Measurements from ENCODE around the gene ZAR1L.

Gene ZAR1L

GRCh38 chr13:32314271-32315237, 609 bp downstream of the ZAR1L start:
- peak; percentile 48 for FAIRE-seq
- no peak for TF ChIP-seq CTCF (IDR thresholded peaks at IDR 0.05; ENCODE audit: insufficient read depth, missing control alignments)

GRCh38 chr13:32311188-32311897, 3.8 kb downstream of the ZAR1L start:
- no peak for FAIRE-seq
- TF ChIP-seq CTCF (IDR thresholded peaks at IDR 0.05; ENCODE audit: insufficient read depth, missing control alignments): no peak

More at GRCh38 chr13:32314271-32315237, 609 bp downstream of the ZAR1L start:
- DNase-seq (ENCODE audit: insufficient read length, low spot score): no peak

GRCh38 chr13:32310134-32310706, 4.9 kb downstream of the ZAR1L start:
- no peak for FAIRE-seq

More at GRCh38 chr13:32311188-32311897, 3.8 kb downstream of the ZAR1L start:
- DNase-seq (ENCODE audit: insufficient read length, low spot score): no peak

DNA sequence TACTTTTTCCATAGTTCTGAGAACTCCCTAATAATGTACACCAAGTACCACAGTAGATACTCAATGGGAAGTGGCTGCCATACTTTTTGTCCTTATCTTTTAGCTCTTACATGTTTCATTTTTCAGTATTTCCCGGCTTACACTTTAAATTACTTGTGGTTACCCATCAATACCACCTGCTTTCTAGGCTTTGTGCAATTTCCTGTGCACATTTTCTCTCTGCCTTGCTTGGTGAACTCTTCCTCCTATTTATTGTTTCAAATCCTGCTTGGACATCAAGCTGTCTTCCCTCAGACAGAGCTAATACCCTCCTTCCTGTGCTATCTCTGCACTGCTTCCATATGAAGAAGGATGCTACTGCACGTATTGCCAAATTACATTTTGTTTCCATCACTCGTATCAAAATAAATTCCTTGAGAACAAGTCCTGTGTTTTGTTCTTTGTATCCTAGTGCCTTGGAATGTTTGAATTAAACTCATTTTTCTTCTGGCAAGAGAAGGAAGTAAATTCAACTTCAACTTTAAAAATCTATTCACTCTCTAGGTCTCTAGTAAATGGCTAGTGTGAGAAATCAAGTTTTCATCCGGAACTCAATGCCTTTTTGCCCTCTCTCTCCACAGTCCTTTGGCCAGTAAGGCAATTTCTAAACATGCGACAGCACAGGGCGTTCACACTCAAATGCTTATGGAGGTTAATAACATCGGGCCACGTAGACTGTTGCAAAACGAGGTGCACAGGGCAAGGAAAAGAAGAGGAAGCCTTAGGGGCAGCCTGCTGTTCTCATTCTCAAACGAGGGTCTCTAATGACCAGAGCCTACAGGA, 5.6 kb downstream of the ZAR1L start:
- FAIRE-seq (no peak), DNase-seq (ENCODE audit: insufficient read length, low spot score) (no peak)
- TF ChIP-seq CTCF (IDR thresholded peaks at IDR 0.05; ENCODE audit: insufficient read depth, missing control alignments): no peak

More at GRCh38 chr13:32310134-32310706, 4.9 kb downstream of the ZAR1L start:
- DNase-seq (ENCODE audit: insufficient read length, low spot score): no peak
- peak; percentile 70 for TF ChIP-seq CTCF (IDR thresholded peaks at IDR 0.05; ENCODE audit: insufficient read depth, missing control alignments)

DNA sequence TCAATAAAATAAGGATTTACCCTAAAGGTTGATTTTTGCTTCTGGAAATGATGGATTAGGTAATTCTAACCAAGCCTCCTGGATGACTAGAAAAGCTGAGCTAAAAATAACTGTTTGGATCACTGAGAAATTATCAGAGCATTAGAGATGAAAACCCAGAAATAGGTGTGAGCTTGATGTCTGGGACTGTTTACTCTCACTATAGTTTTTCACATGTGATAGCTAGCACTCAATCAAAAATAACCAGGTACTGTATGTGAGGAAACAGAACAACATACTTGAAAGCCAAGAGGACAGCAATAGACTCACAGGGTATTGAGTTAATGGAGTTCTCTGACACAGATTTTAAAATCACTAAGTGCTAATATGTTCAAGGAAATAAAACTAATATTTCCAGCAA, 9.5 kb downstream of the ZAR1L start:
- FAIRE-seq (no peak), DNase-seq (ENCODE audit: insufficient read length, low spot score) (no peak)
- TF ChIP-seq CTCF (IDR thresholded peaks at IDR 0.05; ENCODE audit: insufficient read depth, missing control alignments): no peak

DNA sequence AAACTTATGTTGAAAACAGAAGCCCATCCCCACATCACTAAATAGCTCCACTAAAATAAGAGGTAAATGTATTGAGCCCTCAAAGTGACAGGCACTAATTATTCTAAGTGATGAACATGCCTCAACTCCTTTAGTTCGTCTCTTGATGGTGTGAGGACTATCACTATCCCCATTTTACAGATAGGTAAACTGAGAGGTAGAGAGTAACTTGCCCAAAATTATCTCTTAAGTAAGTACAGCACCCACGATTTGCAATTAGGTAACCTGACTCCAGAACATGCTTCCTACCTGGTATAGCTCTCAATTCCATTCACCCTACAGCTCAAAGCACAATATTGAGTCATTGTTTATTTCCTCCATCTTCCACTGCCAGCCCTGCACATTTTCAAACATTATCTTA, 12.7 kb downstream of the ZAR1L start:
- FAIRE-seq (no peak), DNase-seq (ENCODE audit: insufficient read length, low spot score) (no peak)
- no peak for TF ChIP-seq CTCF (IDR thresholded peaks at IDR 0.05; ENCODE audit: insufficient read depth, missing control alignments)

Data from D721Med (cell line).